ENCODE data around the gene SGCD.

The SGCD gene

DNA sequence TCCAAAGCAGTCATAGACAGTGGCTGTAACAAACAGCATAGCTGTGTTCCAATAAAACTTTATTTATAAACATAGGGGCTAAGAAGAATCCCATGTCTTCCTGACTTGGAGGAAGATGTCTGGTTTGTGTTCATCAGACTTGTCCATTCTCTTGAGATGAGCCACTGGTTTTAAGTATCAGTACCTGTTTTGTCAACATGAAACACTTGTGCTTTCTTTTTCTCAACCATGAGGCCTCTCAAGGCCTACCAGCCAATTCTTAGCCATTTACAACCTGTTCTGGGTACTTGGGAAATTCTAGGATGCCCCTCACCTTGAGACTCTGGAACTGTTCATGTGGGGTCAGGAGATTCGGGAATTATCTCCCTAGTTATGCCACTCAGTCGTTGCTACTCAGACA lies 368.8 kb downstream of the SGCD start:
- DNase-seq (ENCODE audit: extremely low read depth, insufficient read length) = no peak
- no peaks in the 10 kb centered on the region for H3K27me3 ChIP-seq (replicated peaks; ENCODE audit: control insufficient read depth, insufficient read depth, low read length)

DNA sequence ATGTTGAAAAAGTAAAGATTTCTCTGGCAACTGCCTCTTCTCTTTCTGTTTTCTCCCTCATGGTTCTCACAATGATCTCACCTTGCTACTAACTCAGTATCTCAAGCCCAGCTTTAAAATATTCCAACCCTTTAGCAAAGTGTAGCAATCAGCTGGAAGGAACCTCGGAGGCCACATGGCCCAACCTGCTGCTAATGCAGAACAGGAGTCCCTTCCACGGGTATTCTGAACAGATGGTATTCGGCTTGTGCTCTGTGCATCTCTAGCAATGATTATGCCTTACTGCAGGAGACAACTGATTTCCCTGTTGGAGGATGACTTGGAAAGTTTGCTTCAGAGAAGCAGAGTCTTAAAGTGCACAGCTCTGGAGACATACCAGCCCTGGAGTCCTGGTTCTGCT lies 371.4 kb downstream of the SGCD start:
- DNase-seq (ENCODE audit: extremely low read depth, insufficient read length) = no peak
- H3K4me3 ChIP-seq (replicated peaks; ENCODE audit: low read depth, low read length) = no peak overlapping the region
- TF ChIP-seq CTCF (IDR thresholded peaks at IDR 0.05; ENCODE audit: insufficient read depth, low read length, poor library complexity, severe bottlenecking) = no peak

More for the DNA sequence above, 368.8 kb downstream of the SGCD start:
- H3K36me3 ChIP-seq (ENCODE audit: control insufficient read depth, insufficient read depth, low read length) = no peaks in the 10 kb centered on the region
- no peak for TF ChIP-seq CTCF (IDR thresholded peaks at IDR 0.05; ENCODE audit: insufficient read depth, low read length, poor library complexity, severe bottlenecking)
- no peak overlapping the region for H3K4me3 ChIP-seq (replicated peaks; ENCODE audit: low read depth, low read length)

GRCh38 chr5:156699147-156699546 lies 372.2 kb downstream of the SGCD start:
- no peak overlapping the region for H3K4me3 ChIP-seq (replicated peaks; ENCODE audit: low read depth, low read length)
- DNase-seq (ENCODE audit: extremely low read depth, insufficient read length) = no peak
- no peak for TF ChIP-seq CTCF (IDR thresholded peaks at IDR 0.05; ENCODE audit: insufficient read depth, low read length, poor library complexity, severe bottlenecking)

More for the DNA sequence above, 371.4 kb downstream of the SGCD start:
- Histone ChIP-seq H3K27me3 (replicated peaks; ENCODE audit: control insufficient read depth, insufficient read depth, low read length) (no peaks in the 10 kb centered on the region), H3K36me3 (ENCODE audit: control insufficient read depth, insufficient read depth, low read length) (no peaks in the 10 kb centered on the region)

DNA sequence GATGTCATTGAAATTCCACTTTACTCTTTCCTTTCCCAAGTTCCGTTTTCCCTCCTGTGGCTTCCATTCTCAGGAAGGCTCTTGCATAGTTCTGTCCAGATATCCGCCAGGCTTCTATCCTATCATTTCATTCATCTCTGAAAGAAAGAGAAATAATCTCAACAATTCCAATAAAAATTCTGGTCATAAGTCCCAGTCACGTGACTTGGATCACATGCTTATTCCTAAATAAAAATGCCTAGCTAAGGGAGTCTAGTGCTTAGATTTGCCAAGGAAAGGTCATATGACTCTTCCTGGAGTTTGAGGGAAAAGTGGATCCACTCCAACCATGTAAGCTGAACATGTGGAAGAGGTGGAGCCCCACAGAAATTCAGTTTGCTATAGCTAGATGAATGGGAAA lies 377.2 kb downstream of the SGCD start:
- DNase-seq (ENCODE audit: extremely low read depth, insufficient read length) = no peak

More at GRCh38 chr5:156699147-156699546, 372.2 kb downstream of the SGCD start:
- H3K36me3 ChIP-seq (ENCODE audit: control insufficient read depth, insufficient read depth, low read length) = no peaks in the 10 kb centered on the region
- H3K27me3 ChIP-seq (replicated peaks; ENCODE audit: control insufficient read depth, insufficient read depth, low read length) = no peaks in the 10 kb centered on the region

GRCh38 chr5:156706631-156707030 lies 379.7 kb downstream of the SGCD start:
- no peak for DNase-seq (ENCODE audit: extremely low read depth, insufficient read length)
- no peaks in the 10 kb centered on the region for H3K27me3 ChIP-seq (replicated peaks; ENCODE audit: control insufficient read depth, insufficient read depth, low read length)
- TF ChIP-seq CTCF (IDR thresholded peaks at IDR 0.05; ENCODE audit: insufficient read depth, low read length, poor library complexity, severe bottlenecking) = no peak
- no peak overlapping the region for H3K4me3 ChIP-seq (replicated peaks; ENCODE audit: low read depth, low read length)
- no peaks in the 10 kb centered on the region for H3K36me3 ChIP-seq (ENCODE audit: control insufficient read depth, insufficient read depth, low read length)

More for the DNA sequence above, 377.2 kb downstream of the SGCD start:
- TF ChIP-seq CTCF (IDR thresholded peaks at IDR 0.05; ENCODE audit: insufficient read depth, low read length, poor library complexity, severe bottlenecking) = no peak
- H3K27me3 ChIP-seq (replicated peaks; ENCODE audit: control insufficient read depth, insufficient read depth, low read length) = no peaks in the 10 kb centered on the region
- no peak overlapping the region for H3K4me3 ChIP-seq (replicated peaks; ENCODE audit: low read depth, low read length)
- H3K36me3 ChIP-seq (ENCODE audit: control insufficient read depth, insufficient read depth, low read length) = no peaks in the 10 kb centered on the region

DNA sequence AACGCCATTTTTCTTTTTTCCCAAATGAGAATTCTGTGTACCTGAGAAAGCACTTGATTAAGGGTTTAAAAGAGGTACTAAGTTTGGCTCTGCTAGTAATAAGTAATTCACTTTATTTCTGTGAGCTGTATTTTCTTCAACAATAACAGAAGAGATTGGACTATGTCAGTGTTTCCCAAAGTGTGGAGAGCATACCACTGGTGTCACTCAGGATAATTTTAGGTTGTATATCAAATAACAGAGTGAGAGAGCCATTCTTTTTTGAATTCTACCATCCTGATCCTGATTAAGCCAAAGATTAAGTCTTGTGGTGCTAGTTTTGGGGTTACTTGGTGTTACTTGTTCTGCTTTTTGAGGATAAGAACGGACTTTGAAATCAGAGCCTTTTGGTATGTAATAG lies 380.8 kb downstream of the SGCD start:
- Histone ChIP-seq H3K27me3 (replicated peaks; ENCODE audit: control insufficient read depth, insufficient read depth, low read length) (no peaks in the 10 kb centered on the region), H3K4me3 (replicated peaks; ENCODE audit: low read depth, low read length) (no peak overlapping the region), H3K36me3 (ENCODE audit: control insufficient read depth, insufficient read depth, low read length) (no peaks in the 10 kb centered on the region)
- no peak for TF ChIP-seq CTCF (IDR thresholded peaks at IDR 0.05; ENCODE audit: insufficient read depth, low read length, poor library complexity, severe bottlenecking)
- DNase-seq (ENCODE audit: extremely low read depth, insufficient read length) = no peak
